IMR-90 (cell line): ENCODE results near the gene CIROP. TPM values are rescaled to one million over a fixed set of nuclear protein-coding genes. Genes with fewer than 3 reads are reported as not detected.

ENCODE experiments used
- ATAC-seq: fragments of 200-7000 bp; cut with Tn5 transposase; 2 replicates; pipeline ENCODE4 v1.9.1; 2020; ENCODE audit warnings: low read depth, mild to moderate bottlenecking, moderate library complexity
- BruUV-seq: library from RNA; stranded (reverse); fragments of 400-500 nt; replicated peaks from 2 replicates; lab custom pipeline; 2021; lab: Mats Ljungman, UMichigan
- CTCF ChIA-PET: fragments of 300-600 bp; formaldehyde crosslinking; extraction: SDS; loops from one replicate; lab custom pipeline; 2021; ENCODE audit warnings: antibody characterized with exemption; lab: Yijun Ruan, JAX
- POLR2A ChIA-PET: fragments of 300-600 bp; sonication (Branson Sonifier 250); formaldehyde crosslinking; loops from one replicate; lab custom pipeline; 2022; ENCODE audit warnings: antibody characterized with exemption; ENCODE audit not compliant: unreplicated experiment; lab: Charles Lee
- DNase-seq: peaks from one replicate; pipeline ENCODE4 v3.0.0; 2013
- H2AFZ ChIP-seq: replicated peaks from 2 replicates; pipeline ENCODE3; 2013; ENCODE audit warnings: low read length, mild to moderate bottlenecking; ENCODE audit not compliant: poor library complexity
- H2AK5ac ChIP-seq: 2 replicates; pipeline ENCODE4 v1.6.1; 2013; ENCODE audit warnings: low read depth, low read length, inconsistent platforms
- H2AK9ac ChIP-seq: replicated peaks from 2 replicates; pipeline ENCODE3; 2013; ENCODE audit warnings: mild to moderate bottlenecking, low read depth, low read length, moderate library complexity; ENCODE audit not compliant: poor library complexity
- H2BK120ac ChIP-seq: 2 replicates; pipeline ENCODE4 v1.6.1; 2013; ENCODE audit warnings: low read depth, low read length, inconsistent platforms
- H2BK15ac ChIP-seq: 3 replicates; pipeline ENCODE4 v1.6.1; 2013; ENCODE audit warnings: low read depth, low read length, inconsistent platforms
- H2BK20ac ChIP-seq: 2 replicates; pipeline ENCODE4 v1.6.1; 2013; ENCODE audit warnings: low read depth, mild to moderate bottlenecking, inconsistent platforms, low read length, moderate library complexity
- H2BK5ac ChIP-seq: 2 replicates; pipeline ENCODE4 v1.6.1; 2013; ENCODE audit warnings: mild to moderate bottlenecking, low read depth, low read length, inconsistent platforms; ENCODE audit not compliant: poor library complexity, severe bottlenecking
- H3K14ac ChIP-seq: replicated peaks from 2 replicates; pipeline ENCODE4 v1.6.1; 2013; ENCODE audit warnings: low read depth, low read length, inconsistent platforms
- H3K18ac ChIP-seq: 2 replicates; pipeline ENCODE4 v1.6.1; 2013; ENCODE audit warnings: low read depth, low read length, control low read depth
- H3K23ac ChIP-seq: 2 replicates; pipeline ENCODE4 v1.6.1; 2013; ENCODE audit warnings: low read depth, low read length, inconsistent platforms
- H3K27ac ChIP-seq: 2 replicates; pipeline ENCODE4 v1.5.1; 2013; ENCODE audit warnings: mild to moderate bottlenecking, control low read depth, low read length; ENCODE audit not compliant: insufficient read depth
- H3K27me3 ChIP-seq: 2 replicates; pipeline ENCODE4 v1.6.1; 2013; ENCODE audit warnings: low read length; ENCODE audit not compliant: control insufficient read depth, insufficient read depth
- H3K36me3 ChIP-seq: 2 replicates; pipeline ENCODE4 v1.6.1; 2013; ENCODE audit warnings: low read length, mixed read lengths; ENCODE audit not compliant: control insufficient read depth, insufficient read depth
- H3K4ac ChIP-seq: 2 replicates; pipeline ENCODE4 v1.6.1; 2013; ENCODE audit warnings: low read depth, low read length, inconsistent platforms
- H3K4me1 ChIP-seq: 2 replicates; pipeline ENCODE4 v1.6.1; 2013; ENCODE audit warnings: low read length, mixed read lengths; ENCODE audit not compliant: control insufficient read depth, insufficient read depth
- H3K4me2 ChIP-seq: 2 replicates; pipeline ENCODE4 v1.6.1; 2013; ENCODE audit warnings: low read depth, mild to moderate bottlenecking, control low read depth, low read length, moderate library complexity
- H3K4me3 ChIP-seq: 2 replicates; pipeline ENCODE4 v1.5.1; 2013; ENCODE audit warnings: low read depth, mild to moderate bottlenecking, control low read depth, low read length, moderate library complexity; ENCODE audit not compliant: insufficient read depth
- H3K56ac ChIP-seq: 2 replicates; pipeline ENCODE4 v1.6.1; 2013; ENCODE audit warnings: low read length, inconsistent platforms; ENCODE audit not compliant: insufficient read depth; ENCODE audit errors: extremely low read depth
- H3K79me1 ChIP-seq, 2 experiments: 2 replicates each; pipeline ENCODE4 v1.6.1; 2013; ENCODE audit warnings: low read length in 2 of 2, inconsistent platforms in 1 of 2, low read depth in 1 of 2
- H3K9ac ChIP-seq: 2 replicates; pipeline ENCODE4 v1.6.1; 2013; ENCODE audit warnings: low read depth, low read length, control low read depth
- H3K9me1 ChIP-seq: 2 replicates; pipeline ENCODE4 v1.6.1; 2013; ENCODE audit warnings: low read length, inconsistent platforms; ENCODE audit not compliant: insufficient read depth
- H3K9me3 ChIP-seq: 2 replicates; pipeline ENCODE4 v1.6.1; 2013; ENCODE audit warnings: low read length; ENCODE audit not compliant: control insufficient read depth, insufficient read depth
- H4K20me1 ChIP-seq: 2 replicates; pipeline ENCODE4 v1.6.1; 2013; ENCODE audit warnings: low read length, inconsistent platforms; ENCODE audit not compliant: insufficient read depth
- H4K5ac ChIP-seq: 2 replicates; pipeline ENCODE4 v1.6.1; 2013; ENCODE audit warnings: mild to moderate bottlenecking, low read depth, low read length, control low read depth
- H4K8ac ChIP-seq, 2 experiments: 2 replicates each; pipeline ENCODE4 v1.6.1; 2013; ENCODE audit warnings: low read depth in 2 of 2, low read length in 2 of 2, control low read depth in 1 of 2, inconsistent platforms in 1 of 2
- H4K91ac ChIP-seq: 2 replicates; pipeline ENCODE4 v1.6.1; 2013; ENCODE audit warnings: low read depth, low read length, inconsistent platforms; ENCODE audit not compliant: insufficient read depth
- CEBPB ChIP-seq: IDR thresholded peaks from 2 replicates; pipeline ENCODE4 v1.6.1; 2012; ENCODE audit warnings: low read depth, low read length, improper control_type of control experiment
- POLR2A ChIP-seq: IDR thresholded peaks from 2 replicates; pipeline ENCODE4 v1.6.1; 2012; ENCODE audit warnings: mild to moderate bottlenecking, low read depth, low read length
- WGBS, 2 experiments: methylation state at CpG; one replicate each; pipeline versions ENCODE4 v1.1.5 to v1.1.7; 2013; ENCODE audit warnings: missing lambda C conversion rate in 2 of 2; ENCODE audit not compliant: insufficient read length in 1 of 2; ENCODE audit errors: extremely low coverage in 2 of 2; 5-methylcytosine and 5-hydroxymethylcytosine counted together
- dilution Hi-C: fragments of 300-500 bp; cut with HindIII; formaldehyde crosslinking; loops from one replicate; pipeline ENCODE4 v1.14.3; 2018; ENCODE audit warnings: low sequenced_read_pairs; ENCODE audit not compliant: unreplicated experiment
- in situ Hi-C: fragments of 300-500 bp; cut with MboI; formaldehyde crosslinking; loops from 3 replicates; pipeline ENCODE4 v1.14.3; 2019; ENCODE audit warnings: low sequenced_read_pairs, inconsistent platforms, mixed read lengths
- intact Hi-C: fragments of 100-400 bp; cut with micrococcal nuclease; formaldehyde crosslinking; loops from 2 replicates; pipeline ENCODE4 v1.10.0; 2022
- polyA plus RNA-seq, 3 experiments: library from polyadenylated mRNA; depleted of rRNA; stranded (reverse); fragments of >200 nt; gene quantifications; 2 replicates each; pipeline ENCODE4 v1.2.3, GENCODE V29; 2012; ENCODE audit warnings: low replicate concordance in 1 of 3
- total RNA-seq: library from RNA; depleted of rRNA; stranded (reverse); fragments of >200 nt; gene quantifications from 2 replicates; pipeline ENCODE4 v1.2.3, GENCODE V29; 2012

CIROP gene
- total and polyA plus RNA-seq, 2 of the 4 experiments (the other 2 are of a cell fraction) = 0.31 to 0.36 TPM

DNA sequence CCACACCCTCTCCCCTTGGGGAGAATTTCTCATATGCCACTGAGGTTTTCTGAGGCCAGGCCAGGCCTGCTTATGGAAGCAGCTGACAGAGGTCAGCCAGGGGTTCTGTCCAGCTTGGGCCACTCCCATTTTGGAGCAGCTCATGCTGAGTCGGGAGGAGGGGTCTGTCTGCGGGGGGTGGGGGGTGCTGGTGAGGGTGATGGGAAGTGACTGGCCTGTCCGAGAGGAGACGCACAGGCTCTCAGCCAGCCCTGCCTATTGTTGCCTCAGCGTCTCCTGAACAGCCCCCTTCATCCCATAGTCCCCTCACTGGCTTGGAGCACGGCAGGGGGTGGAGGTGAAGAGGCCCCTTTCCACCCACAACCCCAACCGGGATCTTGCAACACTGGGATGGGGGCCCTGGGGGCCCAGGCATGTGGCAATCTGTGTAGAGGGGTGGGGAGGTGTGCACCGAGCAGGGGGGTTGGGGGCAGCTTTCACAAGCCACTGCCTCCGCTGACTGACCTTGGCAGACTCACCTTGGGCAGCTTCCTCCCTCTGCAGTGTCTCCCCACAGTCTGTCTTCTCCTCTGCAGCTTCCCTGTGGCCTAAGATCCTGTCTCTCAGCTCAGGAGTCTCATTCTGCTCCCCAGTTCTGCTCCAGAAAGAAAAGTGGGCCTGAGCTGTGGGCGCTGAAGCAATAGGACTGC lies 8.8 kb upstream of the CIROP start:
- no TSS peak for BruUV-seq
- POLR2A ChIA-PET = no interaction called here
- CTCF ChIA-PET = interaction anchor here (1.3 to 2.2 kb wide), 5 partner anchors 8 to 56 kb away, joined by 4 to 6 read pairs (median 5); partner anchors contain the start of genes ACIN1, C14orf119 and CDH24
- Histone ChIP-seq H4K5ac (peak overlapping the region; percentile 66), H3K56ac (no peak overlapping the region), H3K79me1 (peaks cover 9 to 10% of the 10 kb centered on the region in 2 experiments; a peak in 2 of 4 replicates), H3K9me1 (peaks cover 35% of the 10 kb centered on the region), H2BK120ac (peak overlapping the region; percentile 92), H2AK5ac (peak overlapping the region; percentile 82), H4K91ac (peak overlapping the region; percentile 92), H3K36me3 (no peaks in the 10 kb centered on the region), H4K8ac (peak overlapping the region; percentile 81 to 92), H3K23ac (peak overlapping the region; percentile 81; the same call in 1 of the 2 replicates), H3K4me1 (peaks cover 29% of the 10 kb centered on the region), H3K4ac (peak overlapping the region; percentile 89), H2BK20ac (peak overlapping the region; percentile 92), H3K27me3 (no peaks in the 10 kb centered on the region), H3K18ac (peak overlapping the region; percentile 87), H2AK9ac (peak overlapping the region; percentile 77), H3K9me3 (no peaks in the 10 kb centered on the region), H4K20me1 (no peaks in the 10 kb centered on the region), H2BK5ac (peak overlapping the region; percentile 95), H3K14ac (peak overlapping the region; percentile 91), H2BK15ac (peak overlapping the region; percentile 97; the same call in 2 of the 3 replicates), H3K4me3 (no peak overlapping the region), H2AFZ (peak overlapping the region; percentile 80), H3K4me2 (peak overlapping the region; percentile 11; the same call in 1 of the 2 replicates), H3K9ac (peak overlapping the region; percentile 13; the same call in 1 of the 2 replicates), H3K27ac (peak overlapping the region; percentile 61)
- ATAC-seq (peak; percentile 10; the same call in 1 of the 2 replicates), DNase-seq (peak; percentile 45)
- intact Hi-C loops (no loop called here), dilution Hi-C loops (no loop called here), in situ Hi-C loops (loop anchor here (10.0 kb wide), 1 partner anchor 191 kb away; the partner anchor contains the start of genes BCL2L2 and PPP1R3E)
- 100% methylated on average over 1 of the region's 10 CpGs; no CpG with 5 or more reads in 1 of the 2 experiments for WGBS, 2 experiments
- TF ChIP-seq POLR2A = no peak
- TF ChIP-seq CEBPB = 0 out of 2 replicates have a peak, but pooled peaks have one; percentile 28
